Fibroblast of lung (primary cell): Measurements from ENCODE around the gene ATG9A.

Experiments used
- CTCF ChIP-seq, 2 donors: IDR thresholded peaks in 1 of 2; conservative IDR thresholded peaks in 1 of 2; 1 replicate in 1 of 2; 2 replicates in 1 of 2; pipeline ENCODE4 v1.5.1; 2011 to 2012; ENCODE audit warnings: low read length in 2 of 2, control low read depth in 1 of 2, inconsistent platforms in 1 of 2, low read depth in 1 of 2, mild to moderate bottlenecking in 1 of 2
- EZH2 ChIP-seq: IDR thresholded peaks from 2 replicates; pipeline ENCODE4 v1.5.1; 2012; ENCODE audit warnings: low read length, control low read depth, mild to moderate bottlenecking; ENCODE audit errors: missing control alignments

- no peak for TF ChIP-seq CTCF (conservative IDR thresholded peaks at IDR 0.05 in 1 of 2, IDR thresholded peaks at IDR 0.05 in 1 of 2; ENCODE audit: low read depth in 1 of 2, low read length in 2 of 2)
- peak; percentile 74 for TF ChIP-seq EZH2
Measured at GRCh38 chr2:219253753-219254589, 24.5 kb upstream of the ATG9A start, which contains the start of gene TUBA4A.
